Left lung (tissue), 10 donors: ENCODE data around the gene DNAJC9. TPM values are rescaled to one million over a fixed set of nuclear protein-coding genes. Genes with fewer than 3 reads are reported as not detected.

Experiments used
- ATAC-seq: fragments of 200-7000 bp; cut with Tn5 transposase; one replicate; pipeline ENCODE4 v1.9.1; 2020; ENCODE audit warnings: moderate library complexity
- DNase-seq, 4 donors: peaks; one replicate each; pipeline ENCODE4 v3.0.0-alpha.2; 2013 to 2020
- H3K27ac ChIP-seq, 2 donors: fragments of 200-600 bp; sonication (generic) in 1 of 2; one replicate each; pipeline versions ENCODE4 v1.5.0 to v1.8.0; 2020 to 2021
- H3K27me3 ChIP-seq, 2 donors: fragments of 200-600 bp; sonication (generic) in 1 of 2; one replicate each; pipeline versions ENCODE4 v1.5.0 to v1.8.0; 2020 to 2021
- H3K36me3 ChIP-seq, 2 donors: fragments of 200-600 bp; sonication (generic) in 1 of 2; one replicate each; pipeline versions ENCODE4 v1.5.0 to v1.8.0; 2020 to 2021
- H3K4me1 ChIP-seq, 2 donors: fragments of 200-600 bp; one replicate each; pipeline ENCODE4 v1.8.0; 2021
- H3K4me3 ChIP-seq, 2 donors: fragments of 200-600 bp; sonication (generic) in 1 of 2; one replicate each; pipeline versions ENCODE4 v1.5.0 to v1.8.0; 2020 to 2021; ENCODE audit warnings: mild to moderate bottlenecking in 1 of 2
- H3K9me3 ChIP-seq, 2 donors: fragments of 200-600 bp; sonication (generic) in 1 of 2; one replicate each; pipeline versions ENCODE4 v1.5.0 to v1.8.0; 2020 to 2021
- CTCF ChIP-seq, 2 donors: fragments of 200-600 bp; sonication (generic) in 1 of 2; IDR thresholded peaks; one replicate each; pipeline versions ENCODE4 v1.5.0 to v1.8.0; 2021; ENCODE audit warnings: antibody characterized with exemption in 2 of 2
- intact Hi-C, 2 donors: fragments of 100-400 bp; cut with DNase I; formaldehyde crosslinking; loops; one replicate each; pipeline versions ENCODE4 v1.11.2 to v1.14.2; 2022
- polyA plus RNA-seq, 6 donors: library from polyadenylated mRNA; unstranded; fragments of 120-200 nt; gene quantifications; one replicate each; pipeline ENCODE4 v1.2.1, GENCODE V29; 2013; ENCODE audit not compliant: insufficient read length in 6 of 6
- total RNA-seq, 2 donors: library from RNA; stranded (reverse); fragmentation: NEBNext Ultra II Directional; extraction: Animal tissue kit (Norgen Biotek cat#: 25700); gene quantifications; one replicate each; pipeline ENCODE4 v1.2.1, GENCODE V29; 2021
- donor health status: DM: no; HTN: yes; CAD: no.
- donor health status: DM: no; HTN: no; CAD: no.

Gene DNAJC9
- total and polyA plus RNA-seq, 8 donors = 14.6 to 34.8 (median 31.7) TPM

GRCh38 chr10:73218431-73219191 is 28.4 kb downstream of the DNAJC9 start:
- no peak for ATAC-seq
- intact Hi-C loops = no loop called here
- TF ChIP-seq CTCF (IDR thresholded peaks at IDR 0.05) = no peak
- no peak overlapping the region for H3K27ac ChIP-seq
- H3K27me3 ChIP-seq = no peaks in the 10 kb centered on the region
- no peaks in the 10 kb centered on the region for H3K4me1 ChIP-seq
- peaks cover 0 to 30% of the 10 kb centered on the region in 2 donors for H3K36me3 ChIP-seq
- H3K4me3 ChIP-seq = no peak overlapping the region
- no peak for DNase-seq
- no peaks in the 10 kb centered on the region for H3K9me3 ChIP-seq

- no peak overlapping the region for H3K4me3 ChIP-seq
- intact Hi-C loops = no loop called here
- no peak for ATAC-seq
These were observed 29.4 kb downstream of the DNAJC9 start for GRCh38 chr10:73217628-73218027.

GRCh38 chr10:73215749-73216148 is 31.3 kb downstream of the DNAJC9 start:
- ATAC-seq (no peak), DNase-seq (no peak)
- intact Hi-C loops = no loop called here
- Histone ChIP-seq H3K27ac (no peak overlapping the region), H3K27me3 (no peaks in the 10 kb centered on the region), H3K36me3 (peaks cover 0 to 29% of the 10 kb centered on the region in 2 donors), H3K4me3 (no peak overlapping the region), H3K4me1 (no peaks in the 10 kb centered on the region), H3K9me3 (no peaks in the 10 kb centered on the region)
- TF ChIP-seq CTCF (IDR thresholded peaks at IDR 0.05) = no peak

More at GRCh38 chr10:73217628-73218027, 29.4 kb downstream of the DNAJC9 start:
- H3K27me3 ChIP-seq = no peaks in the 10 kb centered on the region
- H3K36me3 ChIP-seq = peaks cover 0 to 26% of the 10 kb centered on the region in 2 donors
- TF ChIP-seq CTCF (IDR thresholded peaks at IDR 0.05) = no peak
- H3K9me3 ChIP-seq = no peaks in the 10 kb centered on the region
- H3K27ac ChIP-seq = no peak overlapping the region
- DNase-seq = no peak
- H3K4me1 ChIP-seq = no peaks in the 10 kb centered on the region

GRCh38 chr10:73211106-73211811 is 35.8 kb downstream of the DNAJC9 start:
- DNase-seq = no peak
- ATAC-seq = no peak
- no peak overlapping the region for H3K4me3 ChIP-seq
- no peak overlapping the region for H3K27ac ChIP-seq
- peaks cover 0 to 29% of the 10 kb centered on the region in 2 donors for H3K36me3 ChIP-seq
- H3K9me3 ChIP-seq = no peaks in the 10 kb centered on the region
- H3K4me1 ChIP-seq = no peaks in the 10 kb centered on the region
- H3K27me3 ChIP-seq = no peaks in the 10 kb centered on the region
- intact Hi-C loops = no loop called here
- TF ChIP-seq CTCF (IDR thresholded peaks at IDR 0.05) = no peak

- intact Hi-C loops = no loop called here
- ATAC-seq = no peak
- no peaks in the 10 kb centered on the region for H3K4me1 ChIP-seq
These were observed 36.5 kb downstream of the DNAJC9 start for GRCh38 chr10:73210395-73211105.

More at GRCh38 chr10:73210395-73211105, 36.5 kb downstream of the DNAJC9 start:
- peaks cover 0 to 29% of the 10 kb centered on the region in 2 donors for H3K36me3 ChIP-seq
- no peak overlapping the region for H3K4me3 ChIP-seq
- no peak for DNase-seq
- H3K9me3 ChIP-seq = no peaks in the 10 kb centered on the region
- no peaks in the 10 kb centered on the region for H3K27me3 ChIP-seq
- H3K27ac ChIP-seq = no peak overlapping the region
- no peak for TF ChIP-seq CTCF (IDR thresholded peaks at IDR 0.05)
